Measurements from ENCODE around the gene AHCTF1.
A peak's percentile ranks its signal among the peaks of the same experiment; 100 is the strongest.
"Not testable (repeated sequence)": the region's sequence is repeated elsewhere in the genome, so short reads cannot be mapped to it uniquely, and the experiment has no call there.

AHCTF1 gene

DNA sequence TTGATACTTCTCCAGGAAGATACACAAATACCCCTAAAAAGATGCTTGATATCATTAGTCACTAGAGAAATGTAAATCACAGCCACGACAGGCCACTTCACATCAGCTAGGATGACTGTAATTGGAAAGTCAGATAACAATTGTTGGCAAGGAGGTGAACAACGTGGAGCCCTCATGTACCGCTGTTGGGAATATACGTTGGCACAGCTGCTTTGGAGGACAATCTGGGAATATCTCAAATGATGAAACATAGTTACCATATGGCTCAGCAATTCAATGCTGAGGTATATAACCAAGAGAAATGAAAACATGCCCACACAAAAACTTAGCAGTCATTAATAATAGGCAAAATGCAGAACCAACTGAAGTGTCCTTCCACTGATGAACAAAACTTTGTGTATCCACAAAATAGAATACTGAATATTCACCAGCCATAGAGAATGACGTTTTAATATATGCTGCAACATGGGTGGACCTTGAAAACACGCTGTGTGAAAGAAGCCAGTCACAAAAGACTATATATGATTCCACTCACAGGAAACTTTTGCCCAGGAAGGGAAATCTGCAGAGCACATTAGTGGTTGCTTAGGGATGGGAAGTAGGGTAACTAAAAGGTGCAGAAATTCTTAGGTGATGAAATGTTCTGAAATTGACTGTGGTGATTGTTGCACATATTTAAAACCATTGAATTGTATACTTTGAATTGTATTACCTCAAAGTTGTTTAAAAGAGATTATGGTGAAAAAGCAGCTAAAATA lies 95.4 kb downstream of the AHCTF1 start:
- DNase-seq (ENCODE audit: low read depth): peak; percentile 14

DNA sequence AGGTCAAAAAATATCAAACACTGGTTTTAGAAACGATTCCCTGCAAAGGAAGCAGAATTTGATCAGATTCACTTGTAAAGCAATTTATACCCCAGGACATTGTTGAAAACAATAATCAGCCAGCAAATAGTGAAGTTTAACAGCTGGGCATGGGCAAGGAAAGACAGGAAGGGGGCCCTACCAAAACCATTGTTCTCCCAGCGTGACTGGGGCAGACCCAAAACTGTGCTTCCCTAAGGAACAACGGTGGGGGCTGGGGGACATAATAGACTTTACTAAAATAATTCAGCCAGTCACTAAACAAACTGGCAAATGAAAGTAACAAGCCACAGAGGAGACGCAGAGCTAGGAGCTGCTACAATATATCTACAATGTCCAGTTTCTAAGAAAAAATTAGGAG lies 100.2 kb downstream of the AHCTF1 start:
- DNase-seq (ENCODE audit: low read depth): no peak

DNA sequence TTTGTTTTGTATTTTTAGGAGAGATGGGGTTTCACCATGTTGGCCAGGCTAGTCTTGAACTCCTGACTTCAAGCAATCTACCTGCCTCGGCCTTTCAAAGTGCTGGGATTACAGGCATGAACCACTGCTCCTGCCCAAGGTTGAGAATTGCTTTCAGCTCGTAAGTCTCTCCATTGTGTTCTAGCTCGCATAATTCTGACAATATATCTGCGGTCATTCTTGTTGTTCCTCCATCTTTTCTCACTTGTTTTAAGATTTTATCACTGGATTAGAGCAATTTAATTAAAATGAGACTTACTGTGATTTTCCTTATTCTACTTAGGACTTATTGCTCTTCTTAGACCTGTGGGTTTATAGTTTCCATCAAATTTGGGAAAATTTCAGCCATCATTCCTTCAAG lies 102.9 kb downstream of the AHCTF1 start:
- DNase-seq (ENCODE audit: low read depth): no peak

DNA sequence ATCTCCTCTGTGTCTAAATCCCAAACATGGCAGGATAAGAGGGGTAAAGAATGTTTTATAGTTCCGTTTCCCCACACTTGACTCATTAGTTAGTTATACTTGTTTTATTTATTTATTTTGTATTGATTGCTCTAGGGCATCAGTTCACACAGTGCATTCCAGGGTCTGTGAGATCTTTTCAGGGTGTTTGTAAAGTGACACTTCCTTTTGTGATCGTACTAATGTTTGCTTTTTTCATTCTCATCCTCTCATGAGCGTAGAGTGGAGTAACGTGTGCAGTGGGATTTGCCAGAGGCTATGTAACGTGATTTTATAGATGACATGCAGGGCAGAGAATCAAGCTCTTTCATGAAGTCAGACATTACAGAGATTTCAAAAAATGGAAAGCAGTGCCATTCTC lies 104.4 kb downstream of the AHCTF1 start:
- no peak for DNase-seq (ENCODE audit: low read depth)

DNA sequence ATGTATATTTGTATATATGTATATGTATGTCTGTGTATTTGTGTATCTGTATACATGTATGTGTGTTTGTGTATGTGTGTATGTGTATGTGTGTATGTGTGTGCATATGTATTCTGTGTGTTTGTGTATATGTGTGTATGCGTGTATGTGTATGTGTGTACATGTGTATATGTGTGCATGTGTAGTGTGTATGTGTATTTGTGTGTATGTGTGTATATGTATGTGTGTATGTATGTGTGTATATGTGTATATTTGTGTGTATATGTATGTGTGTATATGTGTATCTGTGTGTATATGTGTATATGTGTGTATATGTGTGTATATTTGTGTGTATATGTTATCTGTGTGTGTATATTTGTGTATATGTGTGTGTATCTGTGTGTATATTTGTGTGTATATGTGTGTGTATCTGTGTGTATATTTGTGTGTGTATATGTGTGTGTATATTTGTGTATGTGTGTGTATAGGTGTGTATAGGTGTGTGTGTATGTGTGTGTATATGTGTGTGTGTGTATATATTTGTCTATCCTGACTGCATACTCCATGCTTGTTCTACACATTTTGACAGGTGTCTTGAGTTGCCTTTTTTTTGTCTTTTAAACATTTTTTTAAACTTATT lies 106.1 kb downstream of the AHCTF1 start:
- DNase-seq (ENCODE audit: low read depth): no peak

DNA sequence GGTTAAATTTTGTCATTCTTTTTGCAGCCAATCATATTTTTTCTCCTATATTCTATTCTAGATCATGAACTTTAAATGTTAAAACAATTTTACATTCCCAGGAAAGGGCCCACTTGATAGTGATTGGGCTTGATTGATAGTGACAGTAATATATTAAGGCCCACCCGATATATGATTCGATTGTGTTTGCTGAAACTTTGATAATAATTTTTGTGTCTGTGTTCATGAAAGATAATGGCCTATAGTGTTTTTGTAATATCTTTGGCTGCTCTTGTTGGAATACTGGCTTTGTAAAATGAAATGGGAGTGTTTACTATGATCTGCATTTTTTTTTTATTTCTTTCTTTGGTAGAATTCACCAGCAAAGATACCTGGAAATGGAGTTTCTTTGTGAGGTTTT lies 107.2 kb downstream of the AHCTF1 start:
- no peak for DNase-seq (ENCODE audit: low read depth)

DNA sequence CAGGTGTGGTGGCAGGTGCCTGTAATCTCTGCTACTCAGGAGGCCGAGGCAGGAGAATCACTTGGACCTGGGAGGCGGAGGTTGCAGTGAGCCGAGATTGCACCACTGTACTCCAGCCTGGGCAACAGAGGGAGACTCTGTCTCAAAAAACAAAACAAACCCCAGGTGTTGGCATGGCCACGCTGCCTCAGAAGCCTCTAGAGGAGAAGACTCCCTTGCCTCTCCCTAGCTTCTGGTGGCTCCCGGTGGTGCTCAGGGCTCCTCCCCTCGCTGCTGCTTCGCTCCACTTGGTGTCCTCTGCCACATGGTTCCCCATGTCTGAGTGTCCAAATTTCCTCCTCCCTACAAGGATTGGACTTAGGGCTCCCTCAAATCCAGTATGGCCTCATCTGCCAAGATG lies 109.6 kb downstream of the AHCTF1 start:
- DNase-seq (ENCODE audit: low read depth): not testable (repeated sequence)

DNA sequence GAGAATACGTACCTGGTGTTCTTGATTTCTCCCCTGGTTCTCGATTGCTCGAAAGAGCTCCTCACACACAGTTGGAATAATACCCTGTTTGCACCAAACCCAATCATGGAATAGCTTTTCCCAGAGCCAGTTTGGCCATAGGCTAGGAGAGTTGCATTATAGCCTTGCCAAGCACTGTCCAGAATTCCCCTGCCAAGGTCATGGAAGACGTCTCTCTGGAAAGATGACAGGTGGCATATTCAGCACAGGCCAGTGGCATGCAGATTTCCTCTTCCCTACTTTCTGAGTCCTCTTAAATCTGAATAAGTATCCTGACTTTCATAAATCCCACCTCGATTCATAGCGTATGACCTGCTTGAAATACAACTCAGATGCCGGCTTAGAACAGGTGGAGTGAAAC lies 111.1 kb downstream of the AHCTF1 start:
- DNase-seq (ENCODE audit: low read depth): no peak

DNA sequence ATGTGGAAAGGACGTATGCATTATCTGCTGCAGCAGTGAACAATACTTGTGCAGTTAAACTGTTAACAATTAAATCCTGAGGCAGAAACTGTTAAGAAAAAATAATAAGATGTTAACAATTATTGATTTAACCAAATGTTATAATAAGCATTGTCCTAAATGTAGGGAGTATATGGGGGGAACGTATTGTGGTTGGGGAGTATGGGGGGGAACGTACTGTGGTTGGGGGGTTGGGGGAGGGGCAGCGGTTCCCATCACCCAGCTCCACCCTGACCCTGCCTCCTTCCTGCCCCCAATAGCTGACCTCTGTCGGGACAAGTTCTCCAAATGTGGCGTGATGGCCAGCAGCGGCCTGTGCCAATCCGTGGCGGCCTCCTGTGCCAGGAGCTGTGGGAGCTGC lies 114.0 kb downstream of the AHCTF1 start:
- peak; percentile 58 for DNase-seq (ENCODE audit: low read depth)

DNA sequence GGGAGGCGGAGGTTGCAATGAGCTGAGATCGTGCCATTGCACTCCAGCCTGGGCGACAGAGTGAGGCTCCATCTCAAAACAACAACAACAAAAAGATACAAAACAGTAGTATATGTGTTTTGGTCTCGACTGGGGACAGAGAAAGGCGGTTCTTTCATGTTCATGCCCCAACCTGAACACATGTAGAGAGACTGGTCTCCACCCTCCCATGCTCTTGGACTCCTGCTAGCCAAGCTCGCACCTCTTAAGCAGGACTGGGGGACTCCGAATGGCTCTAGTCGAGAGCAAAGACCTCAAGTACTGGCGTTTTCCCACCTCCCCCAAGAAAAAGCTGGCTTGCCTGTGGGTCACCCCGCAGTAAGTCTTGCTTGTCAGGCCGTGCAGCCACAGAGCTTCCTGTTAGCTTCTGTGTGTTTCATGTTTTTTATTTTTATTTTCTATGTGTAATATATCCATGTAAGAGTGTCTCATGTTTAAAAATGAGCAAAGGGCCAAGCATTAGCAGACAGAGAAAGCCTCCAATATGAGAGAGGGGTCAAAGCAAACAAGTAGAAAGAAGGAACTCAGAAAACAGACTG lies 116.0 kb downstream of the AHCTF1 start:
- no peak for DNase-seq (ENCODE audit: low read depth)

DNA sequence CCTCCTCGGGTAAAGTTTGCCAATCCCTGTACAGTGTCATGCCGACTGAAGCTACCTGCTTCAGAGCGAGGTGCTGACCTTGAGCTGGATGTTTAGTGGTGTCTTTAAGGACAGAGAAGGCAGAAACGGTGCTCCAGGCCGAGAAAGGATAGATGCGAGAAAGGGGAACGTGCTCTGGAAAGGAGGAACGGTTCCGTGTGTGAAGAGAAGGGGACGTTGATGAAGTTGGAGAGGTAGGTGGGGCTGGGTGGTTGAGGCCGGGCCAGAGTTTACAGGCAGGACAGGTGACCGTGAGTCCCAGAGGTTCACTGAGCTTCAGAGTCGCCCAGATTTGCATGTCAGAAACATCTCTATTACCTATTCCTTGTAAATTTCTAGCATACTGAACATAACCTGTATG lies 116.9 kb downstream of the AHCTF1 start:
- no peak for DNase-seq (ENCODE audit: low read depth)

DNA sequence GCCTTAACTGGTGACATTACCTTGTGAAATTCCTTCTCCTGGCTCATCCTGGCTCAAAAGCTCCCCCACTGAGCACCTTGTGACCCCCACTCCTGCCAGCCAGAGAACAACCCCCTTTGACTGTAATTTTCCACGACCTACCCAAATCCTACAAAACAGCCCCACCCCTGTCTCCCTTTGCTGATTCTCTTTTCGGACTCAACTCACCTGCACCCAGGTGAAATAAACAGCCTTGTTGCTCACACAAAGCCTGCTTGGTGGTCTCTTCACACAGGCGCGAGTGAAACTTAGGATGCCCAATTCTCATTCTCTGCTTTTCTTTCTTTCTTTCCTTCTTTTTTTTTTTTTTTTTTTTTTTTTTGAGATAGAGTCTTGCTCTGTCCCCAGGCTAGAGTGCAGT lies 118.4 kb downstream of the AHCTF1 start:
- not testable (repeated sequence) for DNase-seq (ENCODE audit: low read depth)

DNA sequence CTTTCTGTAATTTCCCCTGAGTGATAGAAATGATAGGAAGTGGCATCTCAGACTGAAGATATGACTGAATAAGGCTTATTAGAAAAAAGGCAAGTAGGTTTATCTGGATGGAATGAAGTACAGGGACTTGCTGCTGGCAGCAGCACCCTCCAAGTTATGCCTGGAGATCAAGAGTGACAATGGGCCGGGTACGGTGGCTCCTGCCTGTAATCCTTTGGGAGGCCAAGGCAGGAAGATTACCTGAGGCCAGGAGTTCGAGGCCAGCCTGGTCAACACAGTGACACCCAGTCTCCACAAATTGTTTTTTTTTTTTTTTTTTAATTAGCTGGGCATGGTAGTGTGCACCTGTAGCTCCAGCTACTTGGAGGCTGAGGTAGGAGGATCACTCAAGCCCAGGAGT lies 119.8 kb downstream of the AHCTF1 start:
- no peak for DNase-seq (ENCODE audit: low read depth)

DNA sequence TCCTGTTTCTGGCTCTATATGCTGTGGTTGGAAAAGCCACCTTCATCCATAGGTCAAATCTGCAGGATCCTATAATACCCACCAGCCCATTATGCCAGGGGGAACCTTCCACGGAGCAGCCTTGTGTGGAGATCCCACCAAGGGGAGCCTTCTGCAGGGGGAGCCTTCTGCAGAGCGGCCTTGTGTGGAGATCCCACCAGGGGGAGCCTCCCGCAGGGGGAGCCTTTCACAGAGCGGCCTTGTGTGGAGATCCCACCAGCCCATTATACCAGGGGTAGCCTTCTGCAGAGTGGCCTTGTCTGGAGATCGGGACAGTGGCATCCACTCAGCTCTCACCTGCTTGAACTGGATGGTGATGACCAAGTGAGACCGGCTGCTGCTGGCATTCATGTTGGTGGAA lies 122.3 kb downstream of the AHCTF1 start:
- DNase-seq (ENCODE audit: low read depth): no peak

DNA sequence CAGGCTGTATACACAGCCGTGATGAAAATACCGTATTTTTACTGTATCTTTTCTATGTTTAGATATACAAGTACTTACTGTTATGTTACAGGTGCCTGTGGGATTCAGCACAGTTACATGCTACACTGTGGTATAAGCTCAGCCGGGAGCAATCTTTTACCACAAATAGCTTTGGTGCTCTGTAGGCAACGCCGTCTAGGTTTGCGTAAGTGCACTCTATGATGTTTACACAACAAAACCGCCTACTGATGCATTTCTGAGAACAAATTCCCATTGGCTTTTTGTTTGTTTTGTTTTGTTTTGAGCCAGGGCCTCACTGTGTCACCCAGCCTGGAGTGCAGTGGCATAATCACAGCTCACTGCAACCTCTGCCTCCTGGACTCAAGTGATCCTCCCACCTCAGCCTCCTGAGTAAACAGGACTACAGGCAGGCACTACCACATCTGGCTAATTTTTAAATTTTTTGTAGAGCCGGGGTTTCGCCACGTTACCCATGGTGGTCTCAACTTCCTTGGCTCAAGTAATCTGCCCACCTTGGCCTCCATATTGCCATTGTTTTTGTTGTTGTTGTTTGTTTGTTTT lies 126.5 kb downstream of the AHCTF1 start:
- no peak for DNase-seq (ENCODE audit: low read depth)

DNA sequence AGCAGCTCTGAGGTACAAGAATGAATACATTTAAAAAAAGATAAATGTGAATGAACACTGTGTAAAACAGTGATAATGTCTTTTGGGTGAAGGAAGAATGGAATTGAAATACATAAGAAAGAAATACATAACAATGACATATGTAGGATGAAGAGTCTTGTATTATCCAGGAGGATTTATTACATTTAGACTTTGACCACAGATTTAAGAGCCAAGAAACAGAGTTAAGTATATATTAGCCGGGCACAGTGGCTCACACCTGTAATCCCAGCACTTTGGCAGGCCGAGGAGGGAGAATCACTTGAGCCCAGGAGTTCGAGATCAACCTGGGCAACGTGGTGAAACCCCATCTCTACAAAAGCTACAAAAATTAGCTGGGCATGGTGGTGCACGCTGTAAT lies 127.9 kb downstream of the AHCTF1 start:
- no peak for DNase-seq (ENCODE audit: low read depth)

DNA sequence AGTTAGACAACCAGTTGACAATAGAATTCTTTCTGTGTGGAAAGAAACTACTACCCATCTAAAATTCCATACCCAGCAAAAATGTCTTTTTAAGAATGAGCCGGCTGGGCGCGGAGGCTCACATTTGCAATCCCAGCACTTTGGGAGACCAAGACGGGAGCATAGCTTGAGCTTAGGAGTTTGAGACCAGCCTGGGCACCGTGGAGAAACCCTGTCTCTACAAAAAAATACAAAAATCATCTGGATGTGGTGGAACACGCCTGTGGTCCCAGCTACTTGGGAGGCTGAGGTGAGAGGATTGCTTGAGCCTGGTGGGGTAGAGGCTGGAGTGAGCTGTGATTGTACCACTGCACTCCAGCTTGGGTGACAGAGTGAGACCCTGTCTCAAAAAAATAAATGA lies 128.4 kb downstream of the AHCTF1 start:
- no peak for DNase-seq (ENCODE audit: low read depth)

DNA sequence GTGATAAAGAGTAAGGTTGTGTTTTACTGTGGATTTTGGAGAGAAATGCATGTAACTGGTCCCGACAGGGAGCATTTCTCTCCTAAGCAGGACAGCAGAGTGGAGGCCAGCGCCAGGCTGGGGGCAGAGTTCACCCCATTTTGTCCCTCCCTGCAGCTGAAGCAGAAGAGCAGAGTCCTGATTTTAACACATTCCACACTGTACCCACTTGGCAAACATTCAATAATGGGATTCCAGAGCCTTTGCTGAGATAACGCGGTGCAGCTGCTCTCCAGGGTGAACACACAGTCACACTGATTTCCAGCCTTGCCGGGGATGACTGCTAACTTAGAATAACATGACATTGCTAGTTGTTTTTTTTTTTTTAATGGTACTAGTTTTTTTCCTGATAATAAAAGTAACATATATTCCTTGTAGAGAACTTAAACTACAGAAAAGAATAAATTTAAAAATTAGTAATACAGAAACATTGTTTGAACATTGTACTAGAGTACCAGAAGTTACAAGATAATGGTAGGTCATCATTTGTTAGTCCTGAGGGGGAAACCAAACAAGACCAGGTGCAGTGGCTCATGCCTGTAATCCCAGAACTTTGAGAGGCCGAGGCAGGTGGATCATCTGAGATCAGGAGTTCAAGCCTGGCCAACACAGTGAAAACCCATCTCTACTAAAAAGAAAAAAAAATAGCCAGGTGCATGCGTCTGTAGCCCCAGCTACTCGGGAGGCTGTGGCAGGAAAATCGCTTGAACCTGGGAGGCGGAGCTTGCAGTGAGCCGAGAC lies 130.3 kb downstream of the AHCTF1 start:
- no peak for DNase-seq (ENCODE audit: low read depth)

DNA sequence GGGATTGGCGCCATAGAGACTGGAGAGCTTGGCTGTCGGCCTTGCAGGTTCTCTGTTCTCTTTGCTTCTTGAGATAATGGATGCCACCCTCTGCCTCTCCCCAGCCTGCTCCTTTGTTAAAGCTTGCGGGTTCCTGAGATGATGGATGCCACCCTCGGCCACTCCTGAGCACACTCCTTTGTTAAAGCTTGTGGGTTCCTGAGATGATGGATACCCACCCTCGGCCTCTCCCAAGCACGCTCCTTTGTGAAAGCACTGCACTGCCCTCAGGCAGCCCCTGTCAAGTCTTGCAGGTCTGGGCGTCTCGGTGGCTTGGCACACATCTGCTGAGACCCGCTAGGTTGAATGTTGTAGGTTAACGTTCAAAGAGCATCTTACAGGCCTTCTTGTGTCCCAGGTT lies 131.0 kb downstream of the AHCTF1 start:
- DNase-seq (ENCODE audit: low read depth): no peak

DNA sequence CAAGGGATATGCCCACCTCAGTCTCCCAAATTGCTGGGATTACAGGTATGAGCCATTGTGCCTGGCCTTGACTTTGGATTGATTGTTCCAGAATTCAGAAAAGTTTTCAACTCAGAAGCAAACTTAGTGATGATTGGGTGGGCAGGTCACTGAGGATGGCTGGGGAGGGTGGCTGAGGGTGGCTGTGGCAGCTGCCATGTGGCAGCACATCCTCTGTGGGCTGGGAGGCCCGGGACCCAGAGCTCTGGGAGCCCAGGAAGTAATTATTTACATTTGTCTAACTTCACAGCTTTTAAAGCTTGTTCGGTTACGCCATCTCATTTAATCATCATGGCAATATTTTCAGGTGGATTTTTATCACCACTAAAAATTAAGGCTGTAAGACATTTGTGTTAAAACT lies 131.4 kb downstream of the AHCTF1 start:
- DNase-seq (ENCODE audit: low read depth): no peak

DNA sequence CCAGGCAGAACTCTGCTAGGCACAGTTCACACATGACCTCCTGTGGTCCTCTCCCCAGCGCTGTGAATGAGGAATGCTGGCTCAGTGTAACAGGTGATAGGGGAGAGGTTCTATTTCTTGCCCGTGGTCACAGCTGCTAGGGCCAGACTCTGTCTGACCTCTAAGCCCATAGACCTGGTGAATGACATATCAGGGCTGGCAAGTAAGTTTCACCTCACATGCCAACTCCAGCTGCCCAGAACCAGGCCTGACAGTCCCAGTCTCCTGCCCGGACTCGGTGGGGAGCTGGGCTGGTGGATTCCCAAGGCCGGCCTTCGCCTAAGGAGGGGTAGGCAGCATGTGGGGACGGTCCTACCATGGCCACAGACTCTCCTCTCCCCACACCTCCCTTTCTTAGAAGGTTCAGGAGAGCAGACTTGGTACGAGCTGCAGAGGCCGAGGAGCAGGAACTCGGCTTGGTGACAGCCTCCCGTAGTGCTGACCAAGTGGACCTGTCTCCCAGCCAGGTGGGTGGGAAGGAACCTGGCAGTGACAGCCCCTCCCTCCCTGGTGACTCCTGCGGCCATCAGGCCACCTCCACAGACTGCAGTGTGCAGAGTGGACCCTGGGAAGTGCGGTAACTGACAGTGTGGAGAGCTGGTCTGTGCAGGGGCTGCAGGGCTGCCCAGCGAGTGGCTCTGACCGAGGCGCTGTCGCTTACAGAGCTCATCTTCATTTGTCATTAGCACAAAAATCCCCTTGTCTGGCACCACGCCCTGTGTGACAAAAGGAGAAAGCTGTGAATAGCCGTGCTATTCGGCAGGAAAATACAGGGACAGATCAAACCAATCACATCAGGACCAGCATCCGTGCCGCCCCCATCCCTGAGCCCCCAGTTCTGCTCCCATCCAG lies 132.9 kb downstream of the AHCTF1 start:
- no peak for DNase-seq (ENCODE audit: low read depth)

DNA sequence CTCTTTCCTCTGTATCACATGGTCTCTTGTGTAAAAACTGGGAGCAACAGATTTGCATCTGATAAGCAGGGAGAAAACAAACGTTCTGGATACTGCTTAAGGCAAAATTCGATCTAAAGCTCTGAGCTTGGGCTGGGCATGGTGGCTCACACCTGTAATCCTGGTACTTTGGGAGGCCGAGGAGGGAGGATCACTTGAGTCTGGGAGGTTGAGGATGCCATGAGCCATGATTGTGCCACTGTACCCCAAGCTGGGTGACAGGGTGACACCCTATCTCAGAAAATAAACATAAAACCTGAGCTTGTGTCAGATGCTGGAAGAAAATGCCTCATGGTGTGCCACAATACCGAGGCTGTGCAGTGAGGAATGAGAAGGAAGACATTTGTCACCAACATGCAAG lies 133.6 kb downstream of the AHCTF1 start:
- DNase-seq (ENCODE audit: low read depth): no peak
